Sigmoid colon (tissue), 7 donors: ENCODE results near the gene PFKP. TPM values are rescaled to one million over a fixed set of nuclear protein-coding genes. Genes with fewer than 3 reads are reported as not detected.

Experiments used
- DNase-seq: peaks from one replicate; pipeline ENCODE4 v3.0.0-alpha.2; 2019
- H3K27ac ChIP-seq, 4 donors: fragments of 200-600 bp; sonication (generic); one replicate each; pipeline ENCODE4 v1.5.1; 2016 to 2019; ENCODE audit warnings: mild to moderate bottlenecking in 1 of 4
- H3K27me3 ChIP-seq, 3 donors: fragments of 200-600 bp; sonication (generic); one replicate each; pipeline ENCODE4 v1.5.1; 2019; ENCODE audit warnings: mild to moderate bottlenecking in 1 of 3
- H3K36me3 ChIP-seq, 4 donors: fragments of 200-600 bp; sonication (generic); one replicate each; pipeline ENCODE4 v1.5.1; 2016 to 2019
- H3K4me1 ChIP-seq, 4 donors: fragments of 200-600 bp; sonication (generic); one replicate each; pipeline ENCODE4 v1.5.1; 2017 to 2019
- H3K4me3 ChIP-seq, 4 donors: fragments of 200-600 bp; sonication (generic); one replicate each; pipeline ENCODE4 v1.5.1; 2017 to 2019; ENCODE audit warnings: mild to moderate bottlenecking in 2 of 4, moderate library complexity in 1 of 4
- H3K9me3 ChIP-seq, 4 donors: fragments of 200-600 bp in 3 of 4; sonication (generic) in 3 of 4; one replicate each; pipeline versions ENCODE4 v1.5.1 to v1.6.1; 2013 to 2019
- CTCF ChIP-seq, 4 experiments: fragments of 450-650 bp in 3 of 4; fragments of 200-600 bp in 1 of 4; IDR thresholded peaks; one replicate each; pipeline ENCODE4 v1.5.1; 2016 to 2019; ENCODE audit warnings: antibody characterized with exemption in 4 of 4, mild to moderate bottlenecking in 3 of 4, moderate library complexity in 2 of 4
- EP300 ChIP-seq, 4 donors: sonication (generic); formaldehyde crosslinking; IDR thresholded peaks; one replicate each; pipeline ENCODE4 v1.6.1; 2017; ENCODE audit warnings: antibody characterized with exemption in 4 of 4
- POLR2A ChIP-seq, 2 donors: fragments of 450-650 bp; IDR thresholded peaks; one replicate each; pipeline ENCODE4 v1.6.1; 2016; ENCODE audit warnings: antibody characterized with exemption in 2 of 2, mild to moderate bottlenecking in 2 of 2, moderate library complexity in 2 of 2
- POLR2AphosphoS5 ChIP-seq, 4 donors: sonication (generic); formaldehyde crosslinking; IDR thresholded peaks; one replicate each; pipeline ENCODE4 v1.6.1; 2017; ENCODE audit warnings: antibody characterized with exemption in 4 of 4
- WGBS, 2 donors: extraction: QIAGEN DNeasy Blood & Tissue Kit; methylation state at CpG; one replicate each; pipeline ENCODE4 v1.1.7; 2013; 5-methylcytosine and 5-hydroxymethylcytosine counted together
- intact Hi-C: fragments of 100-400 bp; cut with DNase I; formaldehyde crosslinking; loops from one replicate; pipeline ENCODE4 v1.15.1; 2023
- polyA plus RNA-seq, 3 donors: library from polyadenylated mRNA; stranded (reverse); fragments of 200-250 nt; gene quantifications; one replicate each; pipeline ENCODE4 v1.2.3, GENCODE V29; 2013
- total RNA-seq, 4 donors: library from RNA; depleted of rRNA; stranded (reverse); fragments of >200 nt; gene quantifications; one replicate each; pipeline ENCODE4 v1.1.0, GENCODE V29; 2016
- donor health status: healthy with polysubstance abuse.
- donor health status: Bipolar disorder and iron deficiency.
- donor health status: healthy.

PFKP gene
- total and polyA plus RNA-seq, 7 donors, result 26.4 to 105 (median 46.0) TPM

GRCh38 chr10:3163879-3164278, 96.5 kb downstream of the PFKP start:
- H3K9me3 ChIP-seq, result no peaks in the 10 kb centered on the region
- no peak overlapping the region for H3K4me3 ChIP-seq
- intact Hi-C loops, result no loop called here
- TF ChIP-seq POLR2AphosphoS5 (IDR thresholded peaks at IDR 0.05) (no peak), CTCF (IDR thresholded peaks at IDR 0.05) (no peak), EP300 (IDR thresholded peaks at IDR 0.05) (no peak), POLR2A (IDR thresholded peaks at IDR 0.05) (no peak)
- H3K27me3 ChIP-seq, result no peaks in the 10 kb centered on the region
- 85 to 90% methylated on average over 9 of the region's 9 CpGs for WGBS, 2 donors
- H3K27ac ChIP-seq, result no peak overlapping the region
- no peaks in the 10 kb centered on the region for H3K4me1 ChIP-seq
- H3K36me3 ChIP-seq, result peaks cover 19 to 99% (median 64%) of the 10 kb centered on the region in 4 donors
- DNase-seq, result no peak

- H3K9me3 ChIP-seq, result no peaks in the 10 kb centered on the region
- no peak overlapping the region for H3K4me3 ChIP-seq
- DNase-seq, result no peak
- peaks cover 19 to 98% (median 66%) of the 10 kb centered on the region in 4 donors for H3K36me3 ChIP-seq
- H3K27me3 ChIP-seq, result no peaks in the 10 kb centered on the region
- TF ChIP-seq POLR2AphosphoS5 (IDR thresholded peaks at IDR 0.05) (no peak), POLR2A (IDR thresholded peaks at IDR 0.05) (no peak), CTCF (IDR thresholded peaks at IDR 0.05) (no peak), EP300 (IDR thresholded peaks at IDR 0.05) (no peak)
- intact Hi-C loops, result no loop called here
- H3K4me1 ChIP-seq, result no peaks in the 10 kb centered on the region
- WGBS, 2 donors, result 94% methylated on average over 9 of the region's 9 CpGs
- no peak overlapping the region for H3K27ac ChIP-seq
Observed at GRCh38 chr10:3165196-3165595, 97.8 kb downstream of the PFKP start.

GRCh38 chr10:3166496-3167290, 99.3 kb downstream of the PFKP start:
- no peaks in the 10 kb centered on the region for H3K9me3 ChIP-seq
- H3K27me3 ChIP-seq, result no peaks in the 10 kb centered on the region
- TF ChIP-seq POLR2A (IDR thresholded peaks at IDR 0.05), result no peak
- no peak for TF ChIP-seq EP300 (IDR thresholded peaks at IDR 0.05)
- TF ChIP-seq CTCF (IDR thresholded peaks at IDR 0.05), result no peak
- no peak for TF ChIP-seq POLR2AphosphoS5 (IDR thresholded peaks at IDR 0.05)
- intact Hi-C loops, result no loop called here
- H3K4me3 ChIP-seq, result no peak overlapping the region
- peaks cover 19 to 83% (median 64%) of the 10 kb centered on the region in 4 donors for H3K36me3 ChIP-seq
- H3K27ac ChIP-seq, result no peak overlapping the region
- peaks cover 0 to 7% (median 7%) of the 10 kb centered on the region in 4 donors for H3K4me1 ChIP-seq
- DNase-seq, result no peak
- WGBS, 2 donors, result 94 to 95% methylated on average over 10 of the region's 10 CpGs

- intact Hi-C loops, result no loop called here
- no peaks in the 10 kb centered on the region for H3K27me3 ChIP-seq
- no peak overlapping the region for H3K27ac ChIP-seq
- peaks cover 0 to 11% (median 8%) of the 10 kb centered on the region in 4 donors for H3K4me1 ChIP-seq
- WGBS, 2 donors, result 91 to 94% methylated on average over 21 of the region's 21 CpGs
- peaks cover 19 to 73% (median 56%) of the 10 kb centered on the region in 4 donors for H3K36me3 ChIP-seq
- no peak overlapping the region for H3K4me3 ChIP-seq
- TF ChIP-seq POLR2A (IDR thresholded peaks at IDR 0.05) (no peak), POLR2AphosphoS5 (IDR thresholded peaks at IDR 0.05) (no peak), EP300 (IDR thresholded peaks at IDR 0.05) (no peak), CTCF (IDR thresholded peaks at IDR 0.05) (no peak)
- no peaks in the 10 kb centered on the region for H3K9me3 ChIP-seq
- DNase-seq, result no peak
Observed at GRCh38 chr10:3167611-3168330, 100.4 kb downstream of the PFKP start.
